NT2/D1 (cell line): Measurements from ENCODE around the gene PDE9A.

Source experiments
- SUZ12 ChIP-seq: IDR thresholded peaks from 2 replicates; pipeline ENCODE4 v1.6.1; 2011; ENCODE audit not compliant: insufficient read length, insufficient read depth; ENCODE audit errors: extremely low read depth
- YY1 ChIP-seq: IDR thresholded peaks from 2 replicates; pipeline ENCODE4 v1.6.1; 2011; ENCODE audit not compliant: insufficient read length, insufficient read depth
- ZNF274 ChIP-seq: IDR thresholded peaks from 2 replicates; pipeline ENCODE4 v1.6.1; 2011; ENCODE audit warnings: mild to moderate bottlenecking, low read depth, low read length

DNA sequence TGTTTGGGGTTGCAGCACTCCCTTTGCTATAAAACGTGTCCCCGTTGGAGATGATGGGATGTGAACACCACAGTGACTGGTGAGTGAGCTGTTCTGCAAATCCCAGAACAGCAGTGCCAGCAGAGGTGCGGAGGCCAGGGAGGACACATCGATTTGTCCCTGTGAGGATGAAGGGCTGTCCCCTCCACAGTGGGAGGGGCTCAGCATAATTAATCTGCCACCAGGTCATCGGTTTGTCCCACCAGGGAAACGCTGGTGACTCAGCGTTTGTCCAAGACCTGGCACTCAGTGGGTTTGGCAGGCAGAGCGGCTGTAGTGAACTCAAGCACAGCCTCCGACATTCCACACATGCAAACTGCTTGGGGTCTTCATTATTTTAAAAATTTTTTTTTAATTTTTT lies 22.8 kb upstream of the PDE9A start:
- TF ChIP-seq YY1 (no peak), ZNF274 (no peak), SUZ12 (no peak)
